ENCODE results near the gene CD3D. TPM values are rescaled to one million over a fixed set of nuclear protein-coding genes. Genes with fewer than 3 reads are reported as not detected.

CD3D gene
- total and polyA plus RNA-seq, 2 donors (not counting 1 experiment from before 2014, with no cell fraction given), result not detected

DNA sequence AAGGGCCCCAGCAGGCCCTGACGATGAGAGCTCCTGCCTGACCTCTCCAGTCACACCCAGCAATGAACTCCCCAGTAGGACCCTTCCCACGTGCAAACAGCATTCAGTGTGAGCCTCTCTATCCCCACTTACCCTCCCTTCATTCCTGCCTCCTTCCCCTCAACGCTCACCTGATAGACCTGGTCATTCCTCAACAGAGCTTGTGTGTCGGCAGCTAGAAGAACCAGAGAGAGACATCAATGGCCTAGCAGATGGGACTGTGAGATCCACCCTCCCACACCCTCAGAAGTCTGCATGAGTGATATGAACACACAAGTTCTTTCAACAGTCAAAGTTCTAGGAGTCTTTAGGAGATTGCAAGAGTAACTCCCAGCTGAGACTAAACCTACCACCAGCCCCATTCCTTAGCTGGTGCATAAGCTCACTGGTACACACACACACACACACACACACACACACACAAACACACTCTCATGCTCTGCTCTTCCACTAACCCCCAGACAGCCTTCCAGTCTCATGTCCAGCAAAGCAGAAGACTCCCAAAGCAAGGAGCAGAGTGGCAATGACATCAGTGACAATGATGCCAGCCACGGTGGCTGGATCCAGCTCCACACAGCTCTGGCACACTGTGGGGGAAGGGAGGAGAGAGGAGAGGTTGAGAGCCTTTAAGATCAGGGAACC, 3.1 kb downstream of the CD3D start:
- Histone ChIP-seq H3K9ac (ENCODE audit: insufficient read depth, low read length) (no peak overlapping the region), H4K20me1 (ENCODE audit: control insufficient read depth, extremely low read depth, insufficient read depth, low read length) (no peaks in the 10 kb centered on the region), H3K4me2 (ENCODE audit: extremely low read depth, insufficient read depth, low read length) (no peak overlapping the region), H3K27me3 (ENCODE audit: control insufficient read depth, insufficient read depth, low read length) (peaks cover 3% of the 10 kb centered on the region), H2AFZ (ENCODE audit: low read length) (no peak overlapping the region), H3K4me1 (ENCODE audit: control insufficient read depth, extremely low read depth, insufficient read depth, low read length) (no peaks in the 10 kb centered on the region), H3K36me3 (ENCODE audit: control insufficient read depth, insufficient read depth, low read length) (no peaks in the 10 kb centered on the region), H3K27ac (ENCODE audit: insufficient read depth, low read length) (no peak overlapping the region), H3K79me2 (ENCODE audit: control insufficient read depth, insufficient read depth, low read length) (no peaks in the 10 kb centered on the region), H3K9me3 (ENCODE audit: control insufficient read depth, insufficient read depth, low read depth, low read length) (no peaks in the 10 kb centered on the region), H3K4me3 (replicated peaks in 1 of 4; ENCODE audit: control extremely low read depth in 1 of 4, insufficient read depth in 1 of 4, low read depth in 3 of 4, low read length in 4 of 4) (no peak overlapping the region)
- DNase-seq (ENCODE audit: low read depth in 2 of 2), result no peak
- TF ChIP-seq, protein P1, sequence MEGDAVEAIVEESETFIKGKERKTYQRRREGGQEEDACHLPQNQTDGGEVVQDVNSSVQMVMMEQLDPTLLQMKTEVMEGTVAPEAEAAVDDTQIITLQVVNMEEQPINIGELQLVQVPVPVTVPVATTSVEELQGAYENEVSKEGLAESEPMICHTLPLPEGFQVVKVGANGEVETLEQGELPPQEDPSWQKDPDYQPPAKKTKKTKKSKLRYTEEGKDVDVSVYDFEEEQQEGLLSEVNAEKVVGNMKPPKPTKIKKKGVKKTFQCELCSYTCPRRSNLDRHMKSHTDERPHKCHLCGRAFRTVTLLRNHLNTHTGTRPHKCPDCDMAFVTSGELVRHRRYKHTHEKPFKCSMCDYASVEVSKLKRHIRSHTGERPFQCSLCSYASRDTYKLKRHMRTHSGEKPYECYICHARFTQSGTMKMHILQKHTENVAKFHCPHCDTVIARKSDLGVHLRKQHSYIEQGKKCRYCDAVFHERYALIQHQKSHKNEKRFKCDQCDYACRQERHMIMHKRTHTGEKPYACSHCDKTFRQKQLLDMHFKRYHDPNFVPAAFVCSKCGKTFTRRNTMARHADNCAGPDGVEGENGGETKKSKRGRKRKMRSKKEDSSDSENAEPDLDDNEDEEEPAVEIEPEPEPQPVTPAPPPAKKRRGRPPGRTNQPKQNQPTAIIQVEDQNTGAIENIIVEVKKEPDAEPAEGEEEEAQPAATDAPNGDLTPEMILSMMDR (conservative IDR thresholded peaks at IDR 0.05 in 1 of 2, IDR thresholded peaks at IDR 0.05 in 1 of 2; ENCODE audit: low read depth in 1 of 2, low read length in 2 of 2), result no peak
- TF ChIP-seq EZH2 (IDR thresholded peaks at IDR 0.05; ENCODE audit: low read length, missing control alignments), result no peak

DNA sequence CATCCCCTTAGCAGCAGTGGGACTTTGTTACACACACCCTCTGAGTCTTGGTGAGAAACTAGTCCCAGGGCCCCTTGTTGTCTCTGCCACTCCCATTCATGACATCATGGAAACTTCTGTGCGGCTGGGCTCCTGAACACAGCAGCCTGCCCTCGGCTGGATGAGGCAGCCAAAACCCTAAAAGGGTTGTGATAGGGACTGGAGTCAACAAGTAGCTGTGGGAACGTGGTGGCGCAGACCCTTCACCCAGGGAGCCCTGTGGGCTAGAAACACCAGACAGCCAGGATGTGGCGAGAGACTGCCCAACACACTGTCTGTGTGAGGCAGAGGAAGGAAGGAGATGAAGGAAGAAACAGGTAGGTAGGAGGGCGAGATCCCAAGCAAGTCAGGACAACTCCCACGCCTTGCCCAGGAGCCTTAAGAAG, 3.9 kb downstream of the CD3D start:
- no peak overlapping the region for H3K9ac ChIP-seq (ENCODE audit: insufficient read depth, low read length)
- no peaks in the 10 kb centered on the region for H3K79me2 ChIP-seq (ENCODE audit: control insufficient read depth, insufficient read depth, low read length)
- TF ChIP-seq EZH2 (IDR thresholded peaks at IDR 0.05; ENCODE audit: low read length, missing control alignments), result no peak
- TF ChIP-seq, protein P1 (conservative IDR thresholded peaks at IDR 0.05 in 1 of 2, IDR thresholded peaks at IDR 0.05 in 1 of 2; ENCODE audit: low read depth in 1 of 2, low read length in 2 of 2), result no peak
- H3K36me3 ChIP-seq (ENCODE audit: control insufficient read depth, insufficient read depth, low read length), result no peaks in the 10 kb centered on the region
- H3K27ac ChIP-seq (ENCODE audit: insufficient read depth, low read length), result no peak overlapping the region
- H3K4me2 ChIP-seq (ENCODE audit: extremely low read depth, insufficient read depth, low read length), result no peak overlapping the region
- H3K27me3 ChIP-seq (ENCODE audit: control insufficient read depth, insufficient read depth, low read length), result peaks cover 3% of the 10 kb centered on the region
- no peaks in the 10 kb centered on the region for H4K20me1 ChIP-seq (ENCODE audit: control insufficient read depth, extremely low read depth, insufficient read depth, low read length)
- no peaks in the 10 kb centered on the region for H3K4me1 ChIP-seq (ENCODE audit: control insufficient read depth, extremely low read depth, insufficient read depth, low read length)
- H2AFZ ChIP-seq (ENCODE audit: low read length), result no peak overlapping the region
- no peaks in the 10 kb centered on the region for H3K9me3 ChIP-seq (ENCODE audit: control insufficient read depth, insufficient read depth, low read depth, low read length)
- no peak for DNase-seq (ENCODE audit: low read depth in 2 of 2)
- H3K4me3 ChIP-seq (replicated peaks in 1 of 4; ENCODE audit: control extremely low read depth in 1 of 4, insufficient read depth in 1 of 4, low read depth in 3 of 4, low read length in 4 of 4), result no peak overlapping the region

DNA sequence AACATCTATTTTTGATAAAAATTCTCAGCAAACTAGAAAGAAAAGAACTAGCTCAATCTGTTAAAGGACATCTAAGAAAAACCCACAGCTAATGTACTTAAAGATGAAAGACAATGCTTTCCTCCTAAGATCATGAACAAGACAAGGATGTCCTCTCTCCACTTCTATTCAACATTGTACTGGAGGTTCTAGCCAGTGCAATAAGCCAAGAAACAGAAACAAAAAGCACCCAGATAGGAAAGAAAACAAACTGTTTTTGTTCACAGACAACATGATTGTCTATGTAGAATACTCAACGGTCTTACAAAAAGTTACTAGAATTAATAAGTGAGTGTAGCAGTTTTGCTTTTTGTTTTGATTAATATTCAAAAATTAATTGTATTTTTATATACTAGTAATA, 7.8 kb downstream of the CD3D start:
- H3K4me1 ChIP-seq (ENCODE audit: control insufficient read depth, extremely low read depth, insufficient read depth, low read length), result no peaks in the 10 kb centered on the region
- no peak overlapping the region for H2AFZ ChIP-seq (ENCODE audit: low read length)
- no peak overlapping the region for H3K9ac ChIP-seq (ENCODE audit: insufficient read depth, low read length)
- H3K9me3 ChIP-seq (ENCODE audit: control insufficient read depth, insufficient read depth, low read depth, low read length), result no peaks in the 10 kb centered on the region
- no peaks in the 10 kb centered on the region for H3K79me2 ChIP-seq (ENCODE audit: control insufficient read depth, insufficient read depth, low read length)
- DNase-seq (ENCODE audit: low read depth in 2 of 2), result no peak
- H3K27ac ChIP-seq (ENCODE audit: insufficient read depth, low read length), result no peak overlapping the region
- peaks cover 3% of the 10 kb centered on the region for H3K27me3 ChIP-seq (ENCODE audit: control insufficient read depth, insufficient read depth, low read length)
- H3K4me3 ChIP-seq (replicated peaks in 1 of 4; ENCODE audit: control extremely low read depth in 1 of 4, insufficient read depth in 1 of 4, low read depth in 3 of 4, low read length in 4 of 4), result no peak overlapping the region
- H3K4me2 ChIP-seq (ENCODE audit: extremely low read depth, insufficient read depth, low read length), result no peak overlapping the region
- H4K20me1 ChIP-seq (ENCODE audit: control insufficient read depth, extremely low read depth, insufficient read depth, low read length), result no peaks in the 10 kb centered on the region
- TF ChIP-seq, protein P1 (conservative IDR thresholded peaks at IDR 0.05 in 1 of 2, IDR thresholded peaks at IDR 0.05 in 1 of 2; ENCODE audit: low read depth in 1 of 2, low read length in 2 of 2), result no peak
- no peak for TF ChIP-seq EZH2 (IDR thresholded peaks at IDR 0.05; ENCODE audit: low read length, missing control alignments)
- no peaks in the 10 kb centered on the region for H3K36me3 ChIP-seq (ENCODE audit: control insufficient read depth, insufficient read depth, low read length)

Data from fibroblast of lung (primary cell).